ENCODE data around the gene IL1RAPL1.

DNA sequence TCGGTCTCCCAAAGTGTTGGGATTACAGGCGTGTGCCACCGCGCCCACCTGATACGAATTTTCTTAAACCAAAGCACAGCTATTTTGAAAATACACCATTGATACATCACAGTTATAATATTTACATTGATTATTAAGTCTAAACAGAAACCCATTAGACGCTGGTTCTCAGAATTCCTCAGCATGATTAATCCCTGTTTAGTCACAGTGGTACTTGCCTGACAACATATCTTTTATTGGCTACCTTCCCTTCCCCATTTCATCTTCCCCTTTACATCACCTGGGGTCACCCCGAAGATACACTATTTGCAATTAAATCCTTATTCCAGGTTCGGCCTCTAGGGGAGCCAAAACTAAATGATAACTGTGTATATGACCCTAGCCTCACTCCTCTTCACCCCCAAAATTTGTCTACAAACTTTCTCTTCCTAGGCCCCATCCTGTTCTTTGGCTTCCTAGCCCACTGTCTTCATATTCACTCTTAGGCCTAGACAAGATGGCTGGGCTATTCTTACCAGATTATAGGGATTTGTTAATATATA is 36.8 kb upstream of the IL1RAPL1 start:
- TF ChIP-seq, protein P1, sequence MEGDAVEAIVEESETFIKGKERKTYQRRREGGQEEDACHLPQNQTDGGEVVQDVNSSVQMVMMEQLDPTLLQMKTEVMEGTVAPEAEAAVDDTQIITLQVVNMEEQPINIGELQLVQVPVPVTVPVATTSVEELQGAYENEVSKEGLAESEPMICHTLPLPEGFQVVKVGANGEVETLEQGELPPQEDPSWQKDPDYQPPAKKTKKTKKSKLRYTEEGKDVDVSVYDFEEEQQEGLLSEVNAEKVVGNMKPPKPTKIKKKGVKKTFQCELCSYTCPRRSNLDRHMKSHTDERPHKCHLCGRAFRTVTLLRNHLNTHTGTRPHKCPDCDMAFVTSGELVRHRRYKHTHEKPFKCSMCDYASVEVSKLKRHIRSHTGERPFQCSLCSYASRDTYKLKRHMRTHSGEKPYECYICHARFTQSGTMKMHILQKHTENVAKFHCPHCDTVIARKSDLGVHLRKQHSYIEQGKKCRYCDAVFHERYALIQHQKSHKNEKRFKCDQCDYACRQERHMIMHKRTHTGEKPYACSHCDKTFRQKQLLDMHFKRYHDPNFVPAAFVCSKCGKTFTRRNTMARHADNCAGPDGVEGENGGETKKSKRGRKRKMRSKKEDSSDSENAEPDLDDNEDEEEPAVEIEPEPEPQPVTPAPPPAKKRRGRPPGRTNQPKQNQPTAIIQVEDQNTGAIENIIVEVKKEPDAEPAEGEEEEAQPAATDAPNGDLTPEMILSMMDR (IDR thresholded peaks at IDR 0.05), result no peak
- TF ChIP-seq POLR2AphosphoS5 (IDR thresholded peaks at IDR 0.05), result no peak
- TF ChIP-seq POLR2A (IDR thresholded peaks at IDR 0.05), result no peak
